MCF 10A (cell line): Measurements from ENCODE around the gene DGCR6L. TPM values are rescaled to one million over a fixed set of nuclear protein-coding genes. Genes with fewer than 3 reads are reported as not detected.
"Not testable (repeated sequence)": the region's sequence is repeated elsewhere in the genome, so short reads cannot be mapped to it uniquely, and the experiment has no call there.

Source experiments
- BruUV-seq: library from RNA; stranded (reverse); fragments of 400-500 nt; replicated peaks from 2 replicates; lab custom pipeline; 2021; lab: Mats Ljungman, UMichigan
- CTCF ChIA-PET: fragments of 300-600 bp; sonication (Branson Sonifier 250); formaldehyde crosslinking; extraction: SDS; loops from one replicate; lab custom pipeline; 2021; ENCODE audit warnings: antibody characterized with exemption, inconsistent platforms; lab: Yijun Ruan, JAX
- POLR2A ChIA-PET: fragments of 300-600, 350-650 bp; sonication (Branson Sonifier 250); formaldehyde crosslinking; extraction: SDS; loops from one replicate; lab custom pipeline; 2020; ENCODE audit warnings: antibody characterized with exemption, inconsistent platforms; lab: Yijun Ruan, JAX
- DNase-seq: peaks from one replicate; pipeline ENCODE4 v3.0.0-alpha.2; 2018; ENCODE audit not compliant: unreplicated experiment
- H3K27ac Mint-ChIP-seq: one replicate; pipeline ENCODE4 v1.8.0; 2022; ENCODE audit warnings: mild to moderate bottlenecking, low read depth, mixed read lengths; ENCODE audit not compliant: unreplicated experiment
- H3K27me3 Mint-ChIP-seq: one replicate; pipeline ENCODE4 v1.8.0; 2022; ENCODE audit warnings: mixed read lengths; ENCODE audit not compliant: insufficient read depth, unreplicated experiment
- H3K36me3 Mint-ChIP-seq: one replicate; pipeline ENCODE4 v1.8.0; 2022; ENCODE audit warnings: mild to moderate bottlenecking, moderate library complexity, mixed read lengths; ENCODE audit not compliant: insufficient read depth, unreplicated experiment
- H3K4me1 Mint-ChIP-seq: one replicate; pipeline ENCODE4 v1.8.0; 2022; ENCODE audit warnings: mixed read lengths; ENCODE audit not compliant: insufficient read depth, unreplicated experiment
- H3K4me3 Mint-ChIP-seq: one replicate; pipeline ENCODE4 v1.8.0; 2022; ENCODE audit warnings: mild to moderate bottlenecking, moderate library complexity, mixed read lengths; ENCODE audit not compliant: unreplicated experiment
- H3K9me3 Mint-ChIP-seq: one replicate; pipeline ENCODE4 v1.8.0; 2022; ENCODE audit warnings: mixed read lengths; ENCODE audit not compliant: unreplicated experiment
- intact Hi-C: fragments of 100-400 bp; cut with micrococcal nuclease; formaldehyde crosslinking; loops from 2 replicates; pipeline ENCODE4 v1.14.1; 2022
- total RNA-seq: library from RNA; stranded (reverse); gene quantifications from 2 replicates; pipeline ENCODE4 v1.2.3, GENCODE V29; 2022
- TF ChIP-seq, protein P1 (sequence below): fragments of 200-600 bp; IDR thresholded peaks from one replicate; pipeline ENCODE4 v1.8.0; 2022; ENCODE audit warnings: antibody characterized with exemption, mild to moderate bottlenecking; ENCODE audit not compliant: unreplicated experiment

Gene DGCR6L
- total RNA-seq, 1 experiment from 2014 or later = 36.4 TPM

DNA sequence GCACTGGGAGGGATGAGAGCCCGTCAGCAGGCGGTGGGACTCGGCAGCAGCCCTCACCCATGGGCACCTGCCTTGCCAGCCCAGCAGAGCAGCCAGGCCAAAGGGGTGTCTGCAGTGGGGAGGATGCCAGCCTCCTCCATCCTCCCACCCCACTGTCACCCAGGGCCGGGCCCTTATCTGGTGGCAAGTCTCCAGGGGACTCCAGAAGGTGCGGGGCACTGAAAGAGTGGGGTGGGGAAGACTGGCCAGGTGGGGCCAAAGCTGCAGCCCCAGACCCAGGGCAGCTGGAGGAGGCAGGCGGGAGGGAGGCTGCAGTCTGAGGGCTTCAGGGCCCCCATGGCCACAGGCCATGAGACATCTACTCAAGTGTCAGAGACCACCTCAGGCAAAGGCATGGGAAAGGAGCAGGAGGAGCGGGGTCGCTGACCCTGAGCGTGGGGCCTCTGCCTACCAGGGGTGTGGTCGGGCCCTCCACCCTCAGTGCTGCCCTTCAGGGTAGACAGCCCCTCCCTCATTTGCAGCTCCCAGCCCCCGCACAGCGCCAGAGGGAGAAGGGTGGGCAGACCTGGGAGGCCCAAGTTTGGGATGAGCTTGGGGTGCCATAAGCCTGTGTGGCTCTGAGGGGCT, 3.5 kb downstream of the DGCR6L start:
- CTCF ChIA-PET = interaction anchor here (0.6 to 1.8 kb wide), 3 partner anchors 73 to 235 kb away, joined by 3 to 6 read pairs (median 4); no protein-coding TSS in a partner anchor
- BruUV-seq = no TSS peak
- no peak overlapping the region for H3K27ac Mint-ChIP-seq
- peaks cover 7% of the 10 kb centered on the region for H3K4me1 Mint-ChIP-seq
- TF ChIP-seq, protein P1, sequence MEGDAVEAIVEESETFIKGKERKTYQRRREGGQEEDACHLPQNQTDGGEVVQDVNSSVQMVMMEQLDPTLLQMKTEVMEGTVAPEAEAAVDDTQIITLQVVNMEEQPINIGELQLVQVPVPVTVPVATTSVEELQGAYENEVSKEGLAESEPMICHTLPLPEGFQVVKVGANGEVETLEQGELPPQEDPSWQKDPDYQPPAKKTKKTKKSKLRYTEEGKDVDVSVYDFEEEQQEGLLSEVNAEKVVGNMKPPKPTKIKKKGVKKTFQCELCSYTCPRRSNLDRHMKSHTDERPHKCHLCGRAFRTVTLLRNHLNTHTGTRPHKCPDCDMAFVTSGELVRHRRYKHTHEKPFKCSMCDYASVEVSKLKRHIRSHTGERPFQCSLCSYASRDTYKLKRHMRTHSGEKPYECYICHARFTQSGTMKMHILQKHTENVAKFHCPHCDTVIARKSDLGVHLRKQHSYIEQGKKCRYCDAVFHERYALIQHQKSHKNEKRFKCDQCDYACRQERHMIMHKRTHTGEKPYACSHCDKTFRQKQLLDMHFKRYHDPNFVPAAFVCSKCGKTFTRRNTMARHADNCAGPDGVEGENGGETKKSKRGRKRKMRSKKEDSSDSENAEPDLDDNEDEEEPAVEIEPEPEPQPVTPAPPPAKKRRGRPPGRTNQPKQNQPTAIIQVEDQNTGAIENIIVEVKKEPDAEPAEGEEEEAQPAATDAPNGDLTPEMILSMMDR = no peak
- no peaks in the 10 kb centered on the region for H3K27me3 Mint-ChIP-seq
- DNase-seq = no peak
- H3K36me3 Mint-ChIP-seq = no peaks in the 10 kb centered on the region
- intact Hi-C loops = no loop called here
- H3K9me3 Mint-ChIP-seq = no peaks in the 10 kb centered on the region
- no peak overlapping the region for H3K4me3 Mint-ChIP-seq
- POLR2A ChIA-PET = no interaction called here

DNA sequence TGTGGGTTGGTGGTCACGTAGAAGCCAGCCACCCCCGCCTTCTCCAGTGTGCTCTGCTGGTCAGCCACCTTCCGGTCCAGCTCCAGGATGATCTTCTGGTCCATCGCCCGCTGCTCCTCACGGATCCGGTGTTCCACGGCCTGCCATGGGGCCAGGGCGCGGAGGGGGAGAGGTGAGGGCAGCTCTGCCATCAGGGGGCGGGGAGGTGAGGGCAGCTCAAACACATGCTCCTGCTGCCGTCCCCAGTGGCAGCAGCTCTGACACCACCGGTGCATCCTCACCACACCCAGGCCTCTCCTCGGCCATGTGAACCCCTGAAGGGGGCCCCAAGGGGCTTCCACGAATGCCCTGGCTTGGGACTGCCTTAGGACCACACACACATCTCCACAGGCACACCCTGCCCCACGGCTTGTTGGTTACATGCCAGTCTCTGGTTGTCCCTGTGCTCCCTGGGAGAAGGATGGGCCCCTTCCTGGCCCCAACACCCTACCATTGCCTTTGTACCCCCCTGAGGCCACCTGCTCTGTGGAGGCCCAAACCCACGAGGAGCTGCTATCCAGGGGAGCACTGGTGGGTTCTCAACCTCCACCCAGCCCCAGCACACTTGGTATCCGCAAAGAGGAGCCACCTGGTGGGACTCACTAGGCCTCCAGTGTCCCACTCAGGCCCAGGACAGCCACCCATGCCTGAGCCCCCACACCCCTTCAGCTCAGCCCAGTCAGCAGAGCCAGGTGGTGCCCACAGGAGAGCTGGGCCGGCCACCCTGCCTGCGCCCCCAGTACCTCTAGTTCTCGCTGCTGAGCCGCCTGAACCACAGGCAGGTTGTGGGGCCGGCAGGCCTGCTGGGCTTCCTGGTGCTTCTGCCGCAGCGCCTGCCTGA, 4.3 kb downstream of the DGCR6L start:
- CTCF ChIA-PET = interaction anchor here (0.6 kb wide), 1 partner anchor 14 kb away, joined by 3 read pairs; no protein-coding TSS in a partner anchor
- Mint-ChIP-seq H3K9me3 (no peaks in the 10 kb centered on the region), H3K27me3 (no peaks in the 10 kb centered on the region), H3K27ac (no peak overlapping the region), H3K4me3 (no peak overlapping the region), H3K36me3 (no peaks in the 10 kb centered on the region), H3K4me1 (peaks cover 7% of the 10 kb centered on the region)
- TF ChIP-seq, protein P1 = no peak
- no peak for DNase-seq
- POLR2A ChIA-PET = no interaction called here
- intact Hi-C loops = no loop called here
- BruUV-seq = no TSS peak

DNA sequence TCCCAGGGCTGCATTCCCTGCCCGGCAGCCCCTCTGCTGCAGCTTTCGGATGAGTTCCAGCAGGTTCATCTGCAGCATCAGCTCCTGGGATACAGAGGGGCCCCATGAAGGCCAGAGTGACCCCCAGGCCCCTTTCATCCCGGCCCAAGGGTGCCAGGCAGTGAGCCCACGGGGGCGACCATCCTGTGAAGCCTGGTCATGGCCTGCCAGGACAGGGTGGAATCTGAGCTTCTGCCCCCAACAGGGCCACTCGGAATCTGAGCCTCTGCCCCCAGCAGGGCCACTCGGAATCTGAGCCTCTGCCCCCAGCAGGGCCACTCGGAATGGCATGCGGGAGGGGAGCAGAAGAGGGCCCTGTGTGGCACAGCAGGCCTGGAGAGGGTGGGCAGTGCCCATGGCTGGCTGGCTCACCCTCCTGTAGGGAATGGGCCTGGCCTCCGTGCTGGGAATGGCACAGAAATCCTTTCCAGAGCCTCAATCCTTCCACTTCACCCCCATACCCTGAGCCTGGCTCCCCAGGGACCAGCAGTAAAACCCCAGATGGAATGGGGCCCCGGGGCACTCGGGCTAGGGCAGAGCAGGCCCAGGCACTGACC, 5.0 kb downstream of the DGCR6L start:
- CTCF ChIA-PET = interaction anchor here (0.6 kb wide), 1 partner anchor 13 kb away, joined by 3 read pairs; no protein-coding TSS in a partner anchor
- H3K27ac Mint-ChIP-seq, H3K27me3 Mint-ChIP-seq, H3K9me3 Mint-ChIP-seq, POLR2A ChIA-PET, BruUV-seq, H3K4me1 Mint-ChIP-seq, H3K4me3 Mint-ChIP-seq, intact Hi-C loops, H3K36me3 Mint-ChIP-seq, DNase-seq: not testable (repeated sequence)

DNA sequence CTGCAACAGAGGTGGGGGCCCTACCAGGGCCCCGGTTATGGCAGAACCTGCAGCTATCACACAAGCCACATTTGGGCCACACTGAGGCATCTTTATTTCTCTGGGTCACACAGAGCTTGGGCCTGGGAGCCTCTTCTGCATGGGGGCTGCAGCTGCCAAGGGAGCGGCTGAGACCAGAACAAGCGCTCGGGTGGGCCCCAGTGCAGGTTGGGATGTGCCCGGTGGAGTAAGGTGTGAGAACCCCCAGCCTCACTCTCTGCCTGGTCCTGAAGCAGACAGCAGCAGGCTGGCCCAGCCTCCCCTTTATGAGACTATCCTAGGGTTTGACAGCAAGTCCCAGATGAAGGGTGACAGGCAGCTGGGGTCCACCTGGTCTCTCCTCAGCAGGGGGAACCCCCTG, 5.7 kb downstream of the DGCR6L start:
- POLR2A ChIA-PET, DNase-seq, H3K27ac Mint-ChIP-seq, H3K4me1 Mint-ChIP-seq, H3K27me3 Mint-ChIP-seq, H3K4me3 Mint-ChIP-seq, H3K9me3 Mint-ChIP-seq, intact Hi-C loops, H3K36me3 Mint-ChIP-seq, CTCF ChIA-PET: not testable (repeated sequence)
- BruUV-seq = TSS peak; percentile 43

DNA sequence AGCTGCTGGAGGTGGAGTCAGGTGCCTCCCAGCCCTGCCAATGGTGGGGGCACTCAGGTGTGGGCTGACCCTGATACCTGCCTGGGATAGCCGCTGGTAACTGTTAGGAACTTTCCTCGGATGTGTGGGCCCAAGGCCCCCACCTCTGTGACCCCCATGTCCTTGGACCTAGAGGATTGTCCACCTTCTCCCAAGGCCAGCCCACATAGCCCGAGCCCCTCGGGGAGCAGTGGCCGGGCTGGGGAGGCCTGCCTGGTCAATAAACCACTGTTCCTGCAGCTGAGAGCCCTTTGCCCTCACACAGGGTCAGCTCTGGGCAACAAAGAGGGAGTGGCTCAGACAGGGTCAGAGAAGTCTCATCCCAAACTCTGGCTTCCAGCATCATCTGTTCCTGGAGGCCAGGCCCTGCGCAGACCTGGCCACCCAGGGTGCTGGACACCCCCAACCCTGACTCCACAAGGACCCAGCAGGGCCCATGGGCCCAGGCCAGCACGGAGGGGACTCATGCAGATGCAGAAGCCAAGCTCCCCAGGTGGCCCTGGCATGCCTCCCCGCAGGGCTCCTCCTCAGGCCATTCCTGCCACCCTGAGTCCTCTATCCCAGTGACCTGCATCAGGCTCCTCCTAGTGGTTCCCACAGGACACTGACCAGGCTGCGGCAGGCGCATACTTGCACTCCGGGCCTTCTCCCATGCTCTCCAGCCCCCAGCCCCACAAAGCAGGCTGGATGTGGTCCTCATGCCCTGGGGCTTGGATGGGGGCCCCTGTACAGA, 6.4 kb downstream of the DGCR6L start:
- BruUV-seq, intact Hi-C loops, H3K27me3 Mint-ChIP-seq, H3K4me3 Mint-ChIP-seq, H3K27ac Mint-ChIP-seq, DNase-seq, H3K36me3 Mint-ChIP-seq, H3K9me3 Mint-ChIP-seq, POLR2A ChIA-PET: not testable (repeated sequence)
- H3K4me1 Mint-ChIP-seq = peaks cover 14% of the 10 kb centered on the region
- CTCF ChIA-PET = interaction anchor here (0.7 kb wide), 1 partner anchor 183 kb away, joined by 4 read pairs; no protein-coding TSS in a partner anchor
